ENCODE measurements around the gene SAG.

SAG gene

DNA sequence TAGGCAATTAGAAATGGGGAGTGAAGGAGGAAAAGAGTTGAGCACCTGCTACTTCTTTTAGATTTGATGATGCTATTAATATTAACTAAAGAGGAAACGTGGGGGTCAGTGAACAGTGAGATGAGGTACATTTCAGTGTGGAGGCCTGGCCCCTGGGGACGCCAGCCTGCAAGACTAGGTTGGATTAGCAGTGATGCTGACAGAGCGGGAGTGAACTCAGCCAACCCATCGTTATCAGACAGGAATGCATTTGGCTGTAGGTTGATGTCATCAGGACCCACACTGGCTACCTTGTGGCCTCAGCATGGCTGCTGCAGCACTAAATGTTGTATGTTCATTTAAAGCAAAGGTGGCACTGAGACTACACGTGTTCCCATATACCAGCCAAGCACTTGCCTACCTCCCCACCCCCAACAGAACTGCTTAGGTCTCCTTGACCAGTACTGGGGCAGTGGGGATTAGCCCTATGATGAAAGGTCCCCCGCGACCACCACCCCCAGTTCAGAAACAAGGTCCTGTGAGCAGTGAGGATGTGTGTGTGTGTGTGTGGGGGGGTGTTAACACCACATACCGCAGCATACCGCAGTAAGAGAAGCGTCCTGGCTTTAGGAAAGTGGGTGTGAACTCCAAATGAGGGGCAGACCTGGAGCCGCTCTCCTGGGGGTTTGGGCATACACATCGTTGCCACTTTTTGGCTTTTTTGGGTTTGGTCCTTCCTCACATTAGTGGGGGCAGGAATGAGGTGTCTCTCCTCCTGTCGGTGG lies 72.7 kb downstream of the SAG start:
- no peak for DNase-seq (ENCODE audit: low spot score)

DNA sequence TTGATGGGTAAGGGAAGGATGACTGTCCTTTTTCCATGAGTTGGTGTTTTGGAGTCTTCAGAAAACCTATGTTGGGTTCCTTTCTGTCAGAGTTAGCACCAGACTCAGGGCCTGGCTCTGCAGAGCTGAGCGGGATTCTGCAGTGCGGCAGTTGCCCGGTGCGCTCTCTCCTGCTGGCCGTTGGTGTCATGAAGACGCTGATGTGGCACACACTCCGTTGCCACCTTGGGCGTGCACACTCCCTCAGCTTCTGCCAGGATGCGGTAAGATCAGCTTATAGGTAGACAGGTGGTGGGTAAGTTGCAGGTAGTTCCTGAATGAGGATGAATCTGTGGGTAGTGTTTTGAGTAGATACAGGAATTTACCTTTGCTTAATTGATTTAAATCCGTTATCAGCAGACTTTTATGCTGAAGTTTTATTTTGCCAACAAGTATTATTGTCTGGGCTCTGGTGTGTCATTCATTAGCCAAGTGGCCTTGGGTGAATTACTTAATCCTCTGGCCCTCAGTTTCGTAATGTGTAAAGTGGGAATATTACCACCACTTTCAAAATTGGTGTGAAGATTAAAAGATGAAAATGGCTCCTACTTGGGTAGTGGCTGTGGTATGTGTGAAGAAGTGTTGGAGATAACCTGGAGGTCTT lies 73.5 kb downstream of the SAG start:
- DNase-seq (ENCODE audit: low spot score): no peak

DNA sequence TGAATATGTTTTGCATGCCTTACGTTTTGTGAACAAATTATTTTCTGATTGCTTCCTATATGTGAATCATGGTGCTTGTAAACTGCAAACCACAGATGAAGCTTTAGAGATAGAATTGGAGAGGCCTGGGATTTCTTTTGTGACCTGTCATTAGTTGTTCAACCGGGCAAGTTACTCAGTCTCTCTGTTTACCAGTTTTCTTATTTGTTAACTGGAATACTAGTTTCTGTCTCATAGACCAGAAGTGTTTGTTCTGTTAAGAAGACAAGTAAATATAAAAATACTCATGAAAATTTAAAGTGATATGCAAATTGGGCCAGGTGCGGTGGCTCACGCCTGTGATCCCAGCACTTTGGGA lies 74.0 kb downstream of the SAG start:
- DNase-seq (ENCODE audit: low spot score): no peak

DNA sequence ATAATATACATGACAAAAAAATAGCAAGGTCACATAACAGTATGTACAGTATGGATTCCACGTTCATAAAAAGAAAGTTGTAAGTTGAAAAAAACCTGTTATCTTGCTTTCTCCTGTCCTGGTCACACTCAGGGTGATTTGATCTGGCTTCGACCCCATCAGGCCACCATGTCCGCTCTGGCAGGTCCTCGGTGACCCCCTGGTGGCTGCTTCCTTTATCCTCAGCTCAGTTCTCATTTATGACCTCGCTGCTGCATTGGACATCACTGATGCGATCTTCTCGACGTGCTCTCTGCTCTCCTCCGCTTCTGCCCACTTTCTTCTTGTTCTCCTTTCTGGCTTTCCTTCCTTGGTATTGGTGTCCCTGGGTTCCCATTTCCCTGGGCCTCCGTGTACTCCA lies 76.4 kb downstream of the SAG start:
- DNase-seq (ENCODE audit: low spot score): no peak

DNA sequence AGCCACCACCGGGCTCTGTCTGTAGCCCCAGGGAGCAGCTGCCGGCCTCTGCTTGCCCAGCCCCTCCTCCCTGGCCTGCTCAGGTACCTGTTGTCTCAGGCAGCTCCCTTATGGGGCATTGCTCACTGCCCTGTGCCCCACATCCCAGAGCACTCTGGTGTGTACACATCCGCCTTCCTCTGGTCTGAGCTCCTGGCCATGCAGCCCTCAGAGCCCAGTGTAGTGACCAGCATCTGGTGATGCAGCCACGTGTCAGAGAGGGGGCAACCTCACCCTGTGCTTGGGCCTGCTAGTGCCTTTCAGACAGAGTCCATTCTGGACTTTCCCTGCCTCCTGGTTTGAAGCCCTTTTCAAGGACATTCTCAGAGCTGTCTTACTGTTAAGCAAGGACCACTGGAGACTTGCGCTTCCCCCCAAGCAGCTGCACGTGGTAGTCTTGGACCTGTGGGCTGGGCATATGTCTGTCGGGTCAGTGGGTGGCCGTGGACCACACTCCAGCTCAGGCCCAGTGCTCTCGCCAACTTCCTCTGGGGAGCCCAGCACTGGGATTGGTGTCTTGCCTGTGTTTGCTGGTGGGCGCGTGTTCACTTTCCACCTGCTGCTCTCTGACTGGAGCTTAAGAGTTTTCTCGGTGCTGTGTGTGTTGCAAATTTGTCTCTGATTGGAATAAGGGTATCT lies 77.3 kb downstream of the SAG start:
- DNase-seq (ENCODE audit: low spot score): no peak

DNA sequence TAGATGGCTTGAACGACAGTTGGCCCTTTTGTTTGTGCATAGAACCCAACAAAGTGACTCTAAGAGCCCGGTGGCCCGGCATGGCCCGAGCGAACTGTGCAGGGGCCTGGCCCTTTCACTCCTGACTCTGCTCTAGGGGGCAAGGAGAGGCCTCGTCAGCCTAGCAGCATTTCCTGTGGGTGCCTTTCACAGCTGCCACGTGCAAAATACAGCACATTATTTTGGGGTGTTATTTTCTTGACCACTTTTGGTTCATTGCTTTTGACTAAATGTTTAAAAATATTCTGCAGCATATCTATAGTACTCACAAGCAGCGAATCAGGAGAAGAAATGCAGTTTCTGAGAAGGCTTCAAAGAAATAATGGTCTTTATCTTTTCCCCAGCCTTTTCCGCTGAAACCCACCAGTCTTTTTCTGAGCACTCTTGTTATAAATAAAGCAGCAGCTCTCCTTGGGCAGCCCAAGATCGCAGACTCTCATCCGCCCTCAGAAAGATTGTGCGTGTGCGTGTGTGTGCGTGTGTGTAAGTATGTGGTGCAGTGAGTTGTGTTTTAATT lies 78.0 kb downstream of the SAG start:
- DNase-seq (ENCODE audit: low spot score): no peak

DNA sequence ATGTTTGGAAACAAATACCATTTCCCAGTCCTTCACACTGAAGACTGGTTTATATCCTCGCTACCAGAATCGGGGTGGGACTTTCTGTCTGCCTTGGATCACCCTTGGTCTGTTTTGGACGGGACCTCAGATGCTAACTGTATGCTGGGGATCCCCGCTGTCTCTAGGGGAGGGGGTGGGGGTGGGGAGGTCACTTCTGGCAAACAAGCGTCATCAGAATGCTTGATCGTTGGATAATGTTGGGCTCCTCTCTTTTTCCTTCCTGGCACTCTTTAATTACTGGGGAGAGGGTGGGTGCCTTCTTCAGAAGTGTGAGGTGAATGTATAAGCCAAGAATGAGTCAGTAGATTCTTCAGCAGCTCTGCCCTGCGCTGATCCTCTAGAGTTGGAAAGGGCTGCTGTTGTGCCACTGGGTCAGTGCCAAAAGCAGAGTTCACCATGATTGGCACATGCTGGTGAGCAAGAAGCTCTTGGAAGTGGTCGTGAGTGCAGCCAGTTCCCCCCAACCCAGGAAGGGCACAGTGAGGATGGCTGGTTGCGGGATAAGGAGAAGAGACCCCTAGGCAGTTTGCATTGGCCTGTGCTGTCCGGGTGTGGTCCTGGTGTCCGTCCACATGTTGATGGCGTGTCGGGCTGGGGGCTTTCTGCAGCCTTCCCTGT lies 78.9 kb downstream of the SAG start:
- DNase-seq (ENCODE audit: low spot score): no peak

DNA sequence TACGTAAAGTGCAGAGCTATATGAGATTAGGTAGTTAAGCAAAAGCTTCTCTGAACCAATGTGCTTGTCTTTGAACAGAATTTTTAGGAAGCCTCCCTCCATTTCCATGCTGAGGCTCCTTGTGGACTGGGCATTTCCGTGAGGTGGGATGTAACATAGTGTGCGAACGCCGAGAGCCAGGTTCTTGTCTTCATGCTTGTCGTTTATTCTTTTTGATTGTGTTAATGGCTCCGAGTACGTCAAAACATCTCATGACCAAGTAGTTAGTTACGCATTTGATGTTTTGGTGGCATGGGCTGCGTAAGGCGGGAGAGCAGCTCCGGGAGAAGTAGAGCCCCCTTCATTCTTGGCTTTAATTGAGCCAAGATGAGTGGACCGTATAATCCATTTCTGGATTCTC lies 79.6 kb downstream of the SAG start:
- no peak for DNase-seq (ENCODE audit: low spot score)

DNA sequence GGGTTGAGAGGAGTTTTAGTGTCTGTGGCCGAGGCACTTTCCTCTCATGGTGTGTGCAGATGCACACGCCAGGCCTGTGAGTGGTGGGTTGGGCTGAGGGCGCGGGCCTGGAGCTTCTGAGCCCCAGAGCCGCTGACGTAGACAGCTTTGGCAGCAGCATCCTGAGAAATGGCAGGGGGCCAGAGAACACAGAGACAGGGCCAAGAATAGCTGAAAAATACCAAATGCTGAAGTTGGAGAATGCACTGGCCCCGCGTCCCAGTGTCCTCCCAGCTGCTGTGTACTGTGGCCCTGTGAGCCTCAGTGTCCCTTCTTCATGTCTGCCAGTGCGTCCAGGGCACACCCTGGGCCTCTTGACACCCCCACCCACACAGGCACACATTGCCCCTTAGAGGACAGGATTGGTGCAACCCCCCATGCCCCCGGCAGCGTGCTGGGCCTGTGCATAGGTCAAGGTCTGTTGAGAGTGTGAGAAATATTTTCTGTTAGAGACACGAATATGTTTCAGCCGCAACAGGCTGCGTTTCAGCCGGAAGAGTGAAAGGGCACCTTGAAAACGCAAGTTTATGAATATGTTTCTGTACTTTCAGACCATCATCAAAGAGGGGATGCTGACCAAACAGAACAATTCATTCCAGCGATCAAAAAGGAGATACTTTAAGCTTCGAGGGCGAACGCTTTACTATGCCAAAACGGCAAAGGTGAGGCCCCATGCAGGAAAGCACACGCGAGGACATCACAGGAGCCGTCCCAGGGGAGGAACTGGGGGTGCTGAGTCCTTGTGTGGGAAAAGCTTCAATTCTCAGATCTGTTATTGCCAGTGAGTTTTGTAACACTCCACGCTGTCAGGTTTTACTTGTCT lies 80.3 kb downstream of the SAG start:
- DNase-seq (ENCODE audit: low spot score): no peak

DNA sequence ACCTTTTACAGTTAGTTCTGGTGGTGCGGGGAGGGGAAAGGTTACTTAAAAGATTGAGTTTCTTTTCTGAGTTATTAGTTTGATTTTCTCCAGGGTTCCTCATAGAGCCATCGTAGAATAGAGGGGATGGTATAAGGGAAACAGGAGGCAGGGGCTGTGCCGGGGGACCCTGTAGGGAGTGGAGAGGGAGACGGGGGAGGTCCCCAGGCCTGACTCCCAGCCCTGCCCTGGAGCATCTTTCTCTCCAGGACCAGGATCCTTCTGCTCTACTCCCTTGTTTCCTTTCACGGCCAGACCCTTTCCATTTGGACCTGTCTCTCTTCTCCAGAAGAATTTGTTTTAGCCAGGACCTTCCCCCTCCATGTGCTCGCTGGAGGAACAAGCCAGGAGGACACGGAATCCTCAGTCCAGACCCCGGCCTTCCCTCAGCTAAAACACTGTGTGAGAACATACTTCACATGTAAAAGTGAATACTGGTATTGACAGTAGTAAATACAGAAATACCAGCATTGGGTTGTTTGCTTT lies 82.0 kb downstream of the SAG start:
- DNase-seq (ENCODE audit: low spot score): no peak

DNA sequence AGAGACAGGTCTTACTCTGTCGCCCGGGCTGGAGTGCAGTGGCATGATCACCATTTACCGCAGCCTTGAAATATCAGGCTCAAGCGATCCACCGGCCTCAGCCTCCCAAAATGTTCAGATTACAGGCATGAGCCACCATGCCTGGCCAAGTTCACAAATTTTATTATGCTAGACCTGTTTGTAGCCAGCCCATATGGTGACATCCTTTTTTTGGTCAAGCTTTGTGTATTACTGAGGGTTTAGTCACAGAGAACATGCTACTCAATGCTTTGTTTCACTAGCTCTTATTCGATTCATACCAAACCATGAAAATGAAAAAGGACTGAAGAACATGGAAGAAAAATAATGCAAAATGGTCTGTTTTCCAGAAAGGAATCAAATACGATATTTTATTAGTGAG lies 88.1 kb downstream of the SAG start:
- no peak for DNase-seq (ENCODE audit: low spot score)

Data from HuH-7 (cell line).